BLaER1 treated with 17β-estradiol and CSF1 and Interleukin-3, amounts not matched to agents 10 nM and 100 nM (cell line): ENCODE measurements around the gene SNN.
A peak's percentile ranks its signal among the peaks of the same experiment; 100 is the strongest.

Experiments used
- H3K27ac ChIP-seq, 11 experiments: shearing (Covaris generic); formaldehyde crosslinking; 2 replicates each; pipeline ENCODE4 v1.8.1; 2022
- H3K27me3 ChIP-seq, 11 experiments: shearing (Covaris generic); formaldehyde crosslinking; 2 replicates each; pipeline ENCODE4 v1.8.1; 2022
- H3K36me3 ChIP-seq, 11 experiments: shearing (Covaris generic); formaldehyde crosslinking; 2 replicates each; pipeline ENCODE4 v1.8.1; 2022
- H3K4me1 ChIP-seq, 10 experiments: shearing (Covaris generic); formaldehyde crosslinking; 2 replicates each; pipeline ENCODE4 v1.8.1; 2022
- H3K4me2 ChIP-seq, 11 experiments: shearing (Covaris generic); formaldehyde crosslinking; 2 replicates each; pipeline ENCODE4 v1.8.1; 2022
- H3K4me3 ChIP-seq, 10 experiments: shearing (Covaris generic); formaldehyde crosslinking; 2 replicates each; pipeline ENCODE4 v1.8.1; 2022
- H3K9ac ChIP-seq, 11 experiments: shearing (Covaris generic); formaldehyde crosslinking; 2 replicates each; pipeline ENCODE4 v1.8.1; 2022
- H3K9me3 ChIP-seq, 11 experiments: shearing (Covaris generic); formaldehyde crosslinking; replicated peaks in 1 of 11; 2 replicates each; pipeline ENCODE4 v1.8.1; 2022
- H4K20me1 ChIP-seq, 11 experiments: shearing (Covaris generic); formaldehyde crosslinking; 2 replicates each; pipeline ENCODE4 v1.8.1; 2022
- Cebpa-rat ChIP-seq, 11 experiments: shearing (Covaris generic); IDR thresholded peaks; 2 replicates each; pipeline ENCODE4 v1.8.1; 2022

SNN gene

GRCh38 chr16:11632455-11632939 lies 35.8 kb upstream of the SNN start:
- no peaks in the 10 kb centered on the region; a peak in 1 of 22 replicates for H4K20me1 ChIP-seq
- H3K4me3 ChIP-seq, result no peak overlapping the region
- peak overlapping the region; percentile 55 to 97 (median 92) for H3K4me2 ChIP-seq
- H3K36me3 ChIP-seq, result no peaks in the 10 kb centered on the region
- no peaks in the 10 kb centered on the region for H3K9me3 ChIP-seq
- H3K9ac ChIP-seq, result peak overlapping the region in 7 of 11 experiments; percentile 17 to 42 (median 34); a peak in 10 of 22 replicates
- H3K27me3 ChIP-seq, result no peaks in the 10 kb centered on the region
- peak overlapping the region in 10 of 11 experiments; percentile 8 to 93 (median 36); a peak in 13 of 22 replicates for H3K27ac ChIP-seq
- H3K4me1 ChIP-seq, result peaks cover 57 to 75% (median 66%) of the 10 kb centered on the region in 10 experiments
- no peak for TF ChIP-seq Cebpa-rat (IDR thresholded peaks at IDR 0.05)

GRCh38 chr16:11633113-11633512 lies 35.1 kb upstream of the SNN start:
- Histone ChIP-seq H3K9ac (peak overlapping the region in 2 of 11 experiments; percentile 22 to 36; a peak in 1 of 22 replicates), H3K4me2 (peak overlapping the region; percentile 55 to 97 (median 92); a peak in 21 of 22 replicates)

GRCh38 chr16:11634312-11634711 lies 33.9 kb upstream of the SNN start:
- Histone ChIP-seq H3K9ac (no peak overlapping the region), H3K4me3 (no peak overlapping the region), H3K4me2 (peak overlapping the region in 3 of 11 experiments; percentile 8 to 46 (median 20); a peak in 2 of 22 replicates), H3K4me1 (peaks cover 39 to 63% (median 49%) of the 10 kb centered on the region in 10 experiments), H3K27me3 (no peaks in the 10 kb centered on the region), H4K20me1 (no peaks in the 10 kb centered on the region), H3K9me3 (no peaks in the 10 kb centered on the region), H3K27ac (no peak overlapping the region), H3K36me3 (no peaks in the 10 kb centered on the region)
- TF ChIP-seq Cebpa-rat (IDR thresholded peaks at IDR 0.05), result no peak

More at GRCh38 chr16:11633113-11633512, 35.1 kb upstream of the SNN start:
- Histone ChIP-seq H3K27ac (peak overlapping the region in 2 of 11 experiments; percentile 33 to 63; a peak in 1 of 22 replicates), H3K4me3 (no peak overlapping the region), H3K4me1 (peaks cover 51 to 69% (median 60%) of the 10 kb centered on the region in 10 experiments), H3K9me3 (no peaks in the 10 kb centered on the region), H3K36me3 (no peaks in the 10 kb centered on the region), H3K27me3 (no peaks in the 10 kb centered on the region), H4K20me1 (no peaks in the 10 kb centered on the region; a peak in 1 of 22 replicates)
- TF ChIP-seq Cebpa-rat (IDR thresholded peaks at IDR 0.05), result no peak

- peaks cover 37 to 63% (median 45%) of the 10 kb centered on the region in 10 experiments for H3K4me1 ChIP-seq
- H3K27me3 ChIP-seq, result no peaks in the 10 kb centered on the region
- H3K9me3 ChIP-seq, result no peaks in the 10 kb centered on the region
- no peaks in the 10 kb centered on the region for H4K20me1 ChIP-seq
- no peak overlapping the region for H3K9ac ChIP-seq
- no peak overlapping the region for H3K27ac ChIP-seq
- no peak for TF ChIP-seq Cebpa-rat (IDR thresholded peaks at IDR 0.05)
- no peaks in the 10 kb centered on the region for H3K36me3 ChIP-seq
- no peak overlapping the region for H3K4me2 ChIP-seq
- H3K4me3 ChIP-seq, result no peak overlapping the region
These were observed 33.1 kb upstream of the SNN start for GRCh38 chr16:11635113-11635652.

DNA sequence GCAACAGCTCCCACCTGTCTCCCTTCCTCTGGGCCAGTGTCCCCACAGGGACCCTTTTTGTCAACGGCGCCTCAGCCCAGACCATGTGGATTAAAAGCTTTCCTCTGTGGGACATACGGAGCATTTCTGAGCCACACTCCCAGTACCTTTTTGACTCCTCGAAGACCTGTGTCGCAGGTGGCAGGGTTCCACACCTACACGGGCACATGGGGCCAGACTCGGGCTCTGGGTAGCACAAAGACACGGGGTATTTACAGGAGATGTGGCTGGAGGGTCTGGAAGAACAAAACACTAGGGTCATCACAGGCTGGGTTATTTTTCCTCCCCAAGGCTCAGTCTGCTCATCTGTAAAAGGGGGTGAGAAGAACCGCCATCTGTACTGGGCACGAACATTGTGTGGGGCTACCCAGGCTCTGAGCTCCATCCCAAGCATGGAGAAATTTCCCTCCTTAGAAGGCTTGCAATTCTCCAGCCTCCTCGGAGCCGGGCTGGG lies 32.5 kb upstream of the SNN start:
- H3K27ac ChIP-seq, result no peak overlapping the region
- peaks cover 37 to 63% (median 45%) of the 10 kb centered on the region in 10 experiments for H3K4me1 ChIP-seq
- TF ChIP-seq Cebpa-rat (IDR thresholded peaks at IDR 0.05), result no peak
- no peak overlapping the region for H3K4me2 ChIP-seq
- no peaks in the 10 kb centered on the region for H3K36me3 ChIP-seq
- H4K20me1 ChIP-seq, result no peaks in the 10 kb centered on the region
- H3K27me3 ChIP-seq, result no peaks in the 10 kb centered on the region
- H3K9ac ChIP-seq, result no peak overlapping the region
- H3K4me3 ChIP-seq, result no peak overlapping the region
- H3K9me3 ChIP-seq, result no peaks in the 10 kb centered on the region

- peaks cover 37 to 63% (median 45%) of the 10 kb centered on the region in 10 experiments for H3K4me1 ChIP-seq
- no peak overlapping the region for H3K4me3 ChIP-seq
- no peak for TF ChIP-seq Cebpa-rat (IDR thresholded peaks at IDR 0.05)
- H3K9me3 ChIP-seq, result no peaks in the 10 kb centered on the region
- no peaks in the 10 kb centered on the region for H3K27me3 ChIP-seq
- no peaks in the 10 kb centered on the region for H4K20me1 ChIP-seq
- H3K27ac ChIP-seq, result no peak overlapping the region
- no peak overlapping the region for H3K4me2 ChIP-seq
- no peak overlapping the region for H3K9ac ChIP-seq
- no peaks in the 10 kb centered on the region for H3K36me3 ChIP-seq
These were observed 32.0 kb upstream of the SNN start for GRCh38 chr16:11636172-11636721.

DNA sequence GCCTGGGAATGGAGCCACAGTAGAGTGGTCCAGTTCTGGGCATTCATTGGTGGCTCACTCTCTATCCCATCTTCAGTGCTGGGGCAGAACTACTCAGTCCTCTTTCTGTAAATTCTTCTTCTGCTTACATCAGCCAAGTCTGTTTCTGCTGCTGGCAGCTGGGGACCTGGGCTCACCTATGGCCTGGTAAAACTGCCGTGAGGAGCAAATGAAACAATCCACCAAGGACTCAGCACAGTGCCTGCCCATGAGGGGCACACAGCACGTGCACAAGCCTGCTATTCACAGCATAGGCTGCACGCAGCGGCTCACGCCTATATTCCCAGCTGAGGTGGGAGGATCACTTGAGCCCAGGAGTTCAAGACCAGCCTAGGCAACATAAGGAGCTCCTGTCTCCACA lies 30.9 kb upstream of the SNN start:
- H3K9ac ChIP-seq, result no peak overlapping the region; a peak in 2 of 22 replicates

DNA sequence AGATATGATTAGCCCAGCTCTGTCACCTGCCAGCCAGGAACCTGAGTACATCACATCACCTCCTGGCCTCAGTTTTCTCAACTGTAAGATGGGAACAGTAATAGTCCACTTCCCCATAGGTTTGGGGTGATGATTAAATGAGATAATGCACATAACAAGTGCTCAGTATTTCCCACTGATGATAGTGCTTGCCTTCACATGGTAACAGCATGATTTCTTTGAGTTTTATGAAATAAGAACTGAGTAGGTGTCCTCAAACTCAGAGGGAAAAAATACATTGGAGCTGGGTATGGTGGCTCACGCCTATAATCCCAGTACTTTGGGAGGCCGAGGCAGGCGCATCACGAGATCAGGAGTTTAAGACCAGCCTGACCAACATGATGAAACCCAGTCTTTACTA lies 30.1 kb upstream of the SNN start:
- Histone ChIP-seq H3K4me3 (no peak overlapping the region), H3K4me2 (no peak overlapping the region; a peak in 1 of 22 replicates), H3K27me3 (no peaks in the 10 kb centered on the region), H3K9ac (no peak overlapping the region), H4K20me1 (no peaks in the 10 kb centered on the region; a peak in 1 of 22 replicates), H3K4me1 (peaks cover 27 to 53% (median 35%) of the 10 kb centered on the region in 10 experiments), H3K27ac (no peak overlapping the region), H3K9me3 (no peaks in the 10 kb centered on the region), H3K36me3 (no peaks in the 10 kb centered on the region)
- TF ChIP-seq Cebpa-rat (IDR thresholded peaks at IDR 0.05), result no peak

More for the DNA sequence above, 30.9 kb upstream of the SNN start:
- no peaks in the 10 kb centered on the region; a peak in 1 of 22 replicates for H4K20me1 ChIP-seq
- peaks cover 33 to 61% (median 42%) of the 10 kb centered on the region in 10 experiments for H3K4me1 ChIP-seq
- H3K4me3 ChIP-seq, result no peak overlapping the region
- no peaks in the 10 kb centered on the region for H3K27me3 ChIP-seq
- H3K36me3 ChIP-seq, result no peaks in the 10 kb centered on the region
- no peak overlapping the region for H3K27ac ChIP-seq
- no peak for TF ChIP-seq Cebpa-rat (IDR thresholded peaks at IDR 0.05)
- H3K4me2 ChIP-seq, result peak overlapping the region in 1 of 11 experiments; percentile 8; a peak in 1 of 22 replicates
- no peaks in the 10 kb centered on the region for H3K9me3 ChIP-seq

DNA sequence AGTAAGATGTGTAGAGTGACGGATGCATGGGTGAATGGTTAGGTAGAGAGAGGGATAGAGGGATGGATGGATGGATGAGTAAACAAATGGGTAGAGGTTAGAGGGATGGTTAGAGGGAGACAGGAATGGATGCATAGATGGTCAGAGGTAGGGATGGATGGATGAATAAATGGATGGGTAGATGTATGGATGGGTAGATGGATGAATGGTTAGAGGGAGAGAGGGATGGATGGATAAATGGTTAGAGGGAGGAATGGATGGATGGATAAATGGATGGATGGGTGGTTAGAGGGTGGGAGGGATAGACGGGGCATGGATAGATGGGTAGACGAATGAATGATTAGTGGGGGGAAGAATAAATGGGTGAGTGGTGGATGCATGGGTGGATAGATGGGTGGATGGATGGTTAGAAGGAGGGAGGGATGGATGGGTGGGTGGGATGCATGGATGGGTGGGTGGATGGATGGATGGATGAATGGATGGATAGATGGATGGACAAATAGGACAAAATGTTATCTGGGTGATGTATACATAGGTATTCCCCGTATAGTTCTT lies 29.2 kb upstream of the SNN start:
- TF ChIP-seq Cebpa-rat (IDR thresholded peaks at IDR 0.05), result no peak

More for the DNA sequence above, 29.2 kb upstream of the SNN start:
- H3K9ac ChIP-seq, result no peak overlapping the region
- H3K27ac ChIP-seq, result no peak overlapping the region; a peak in 1 of 22 replicates
- H3K4me1 ChIP-seq, result peaks cover 19 to 46% (median 30%) of the 10 kb centered on the region in 10 experiments
- no peaks in the 10 kb centered on the region for H3K36me3 ChIP-seq
- no peaks in the 10 kb centered on the region for H3K9me3 ChIP-seq
- H3K27me3 ChIP-seq, result no peaks in the 10 kb centered on the region
- H3K4me2 ChIP-seq, result peak overlapping the region in 1 of 11 experiments; percentile 23; a peak in 1 of 22 replicates
- no peak overlapping the region for H3K4me3 ChIP-seq
- no peaks in the 10 kb centered on the region; a peak in 1 of 22 replicates for H4K20me1 ChIP-seq
